ENCODE data around the gene DUSP9.
"Not testable (repeated sequence)": the region's sequence is repeated elsewhere in the genome, so short reads cannot be mapped to it uniquely, and the experiment has no call there.

Gene DUSP9

DNA sequence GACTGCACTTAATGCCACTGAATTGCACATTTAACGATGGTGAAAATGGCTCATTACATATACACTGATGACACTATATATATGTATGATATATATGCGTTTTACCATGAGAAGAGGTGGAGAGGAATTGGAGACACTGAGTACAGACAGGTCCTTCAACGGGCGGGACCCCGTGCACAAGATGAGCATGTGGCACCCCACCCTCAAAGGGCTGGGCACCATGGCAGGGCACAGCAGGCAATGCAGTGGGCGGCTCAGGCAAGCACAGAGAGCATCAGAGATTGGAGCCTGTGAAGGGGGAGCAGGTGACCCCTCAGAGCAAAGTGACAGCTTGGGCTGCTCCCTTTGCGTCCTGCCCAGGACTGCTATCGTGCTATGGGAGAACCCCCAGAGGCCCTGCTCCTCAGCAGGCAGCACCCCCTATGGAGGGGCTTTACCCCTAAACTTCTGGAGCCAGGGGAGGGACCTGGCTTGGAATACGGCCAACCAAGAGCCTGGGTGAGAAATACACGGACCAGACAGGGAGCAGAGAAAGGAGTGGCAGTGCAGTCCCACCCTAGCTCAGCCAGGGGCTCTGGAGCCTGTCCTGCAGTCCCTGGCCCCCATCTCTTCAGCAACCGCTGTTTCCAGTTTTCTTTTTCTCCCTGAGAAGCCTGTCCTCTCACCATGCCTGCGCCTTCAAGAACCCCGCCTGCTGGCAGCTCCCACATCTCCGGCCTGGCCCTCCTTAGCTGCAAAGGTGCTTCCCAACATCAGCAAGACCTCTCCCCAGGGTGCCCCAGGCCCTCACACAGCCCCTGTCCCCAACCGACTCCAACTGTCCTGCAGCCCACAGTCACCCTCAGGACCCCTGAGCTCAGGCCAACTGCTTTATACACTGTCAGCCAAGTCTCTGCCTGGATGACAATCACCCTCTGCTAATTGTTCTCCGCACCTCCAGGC is 51.2 kb downstream of the DUSP9 start:
- H3K4me3 ChIP-seq (ENCODE audit: control insufficient read depth, low read depth, low read length): no peak overlapping the region
- DNase-seq (ENCODE audit: low read depth): no peak
- TF ChIP-seq, protein P1, sequence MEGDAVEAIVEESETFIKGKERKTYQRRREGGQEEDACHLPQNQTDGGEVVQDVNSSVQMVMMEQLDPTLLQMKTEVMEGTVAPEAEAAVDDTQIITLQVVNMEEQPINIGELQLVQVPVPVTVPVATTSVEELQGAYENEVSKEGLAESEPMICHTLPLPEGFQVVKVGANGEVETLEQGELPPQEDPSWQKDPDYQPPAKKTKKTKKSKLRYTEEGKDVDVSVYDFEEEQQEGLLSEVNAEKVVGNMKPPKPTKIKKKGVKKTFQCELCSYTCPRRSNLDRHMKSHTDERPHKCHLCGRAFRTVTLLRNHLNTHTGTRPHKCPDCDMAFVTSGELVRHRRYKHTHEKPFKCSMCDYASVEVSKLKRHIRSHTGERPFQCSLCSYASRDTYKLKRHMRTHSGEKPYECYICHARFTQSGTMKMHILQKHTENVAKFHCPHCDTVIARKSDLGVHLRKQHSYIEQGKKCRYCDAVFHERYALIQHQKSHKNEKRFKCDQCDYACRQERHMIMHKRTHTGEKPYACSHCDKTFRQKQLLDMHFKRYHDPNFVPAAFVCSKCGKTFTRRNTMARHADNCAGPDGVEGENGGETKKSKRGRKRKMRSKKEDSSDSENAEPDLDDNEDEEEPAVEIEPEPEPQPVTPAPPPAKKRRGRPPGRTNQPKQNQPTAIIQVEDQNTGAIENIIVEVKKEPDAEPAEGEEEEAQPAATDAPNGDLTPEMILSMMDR (conservative IDR thresholded peaks at IDR 0.05; ENCODE audit: control insufficient read depth, insufficient read depth, low read depth, low read length): no peak

DNA sequence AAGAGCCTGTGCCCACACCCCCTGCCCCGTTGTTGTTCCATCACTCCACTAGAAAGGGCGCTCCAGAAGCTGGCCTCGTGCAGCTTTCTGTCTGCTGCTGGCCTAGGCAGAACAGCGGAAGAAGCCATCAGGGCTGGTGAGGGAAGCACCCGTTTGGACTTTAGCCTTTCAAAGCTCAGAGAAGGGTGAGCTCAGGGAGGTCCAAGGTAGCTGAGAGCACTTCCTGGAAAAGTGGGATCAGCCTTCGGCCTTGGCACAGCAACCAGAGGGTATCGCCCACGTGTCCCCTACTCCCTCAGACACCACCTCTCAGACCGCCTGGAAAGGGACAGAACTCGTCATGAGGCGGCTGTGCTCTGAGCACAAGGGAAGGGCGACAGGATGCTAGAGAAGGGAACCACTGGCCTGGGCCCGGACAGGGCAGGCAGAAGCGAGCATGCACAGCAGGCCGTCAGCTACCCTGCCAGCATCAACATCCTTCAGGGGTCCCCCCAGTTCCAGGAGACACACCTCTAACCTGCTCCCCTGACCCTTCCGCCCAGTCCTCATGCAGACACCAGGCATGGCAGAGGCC is 52.3 kb downstream of the DUSP9 start:
- DNase-seq (ENCODE audit: low read depth); H3K4me3 ChIP-seq (ENCODE audit: control insufficient read depth, low read depth, low read length): not testable (repeated sequence)

DNA sequence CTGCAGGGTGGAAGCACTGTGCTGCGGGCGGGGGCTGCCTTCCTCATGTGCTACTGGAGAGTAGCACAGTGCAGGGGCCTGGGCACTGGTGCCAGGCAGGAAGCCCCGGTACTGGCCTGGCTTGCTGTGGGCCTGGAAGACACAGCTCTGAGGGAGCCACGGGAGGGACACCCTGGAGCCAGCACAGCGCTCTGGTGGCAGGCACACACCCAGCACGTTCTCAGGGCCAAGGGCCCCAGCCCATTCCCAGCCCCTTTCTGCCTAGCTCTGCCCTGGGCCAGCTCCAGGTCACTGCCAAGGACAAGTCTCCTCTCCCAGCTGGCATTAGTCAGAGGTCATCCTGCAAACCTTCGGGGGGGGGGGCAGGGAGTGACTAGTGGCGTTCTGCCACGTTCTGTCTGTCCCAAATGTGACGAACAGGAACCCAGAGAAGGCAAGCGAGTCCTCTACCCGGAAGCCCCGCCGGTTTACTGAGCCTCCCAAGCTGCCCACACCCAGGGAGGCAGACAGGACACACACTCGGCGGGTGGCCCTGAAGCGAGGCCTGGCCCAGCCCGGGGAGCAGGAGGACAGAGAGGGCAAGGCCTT is 52.9 kb downstream of the DUSP9 start:
- H3K4me3 ChIP-seq (ENCODE audit: control insufficient read depth, low read depth, low read length); DNase-seq (ENCODE audit: low read depth): not testable (repeated sequence)

DNA sequence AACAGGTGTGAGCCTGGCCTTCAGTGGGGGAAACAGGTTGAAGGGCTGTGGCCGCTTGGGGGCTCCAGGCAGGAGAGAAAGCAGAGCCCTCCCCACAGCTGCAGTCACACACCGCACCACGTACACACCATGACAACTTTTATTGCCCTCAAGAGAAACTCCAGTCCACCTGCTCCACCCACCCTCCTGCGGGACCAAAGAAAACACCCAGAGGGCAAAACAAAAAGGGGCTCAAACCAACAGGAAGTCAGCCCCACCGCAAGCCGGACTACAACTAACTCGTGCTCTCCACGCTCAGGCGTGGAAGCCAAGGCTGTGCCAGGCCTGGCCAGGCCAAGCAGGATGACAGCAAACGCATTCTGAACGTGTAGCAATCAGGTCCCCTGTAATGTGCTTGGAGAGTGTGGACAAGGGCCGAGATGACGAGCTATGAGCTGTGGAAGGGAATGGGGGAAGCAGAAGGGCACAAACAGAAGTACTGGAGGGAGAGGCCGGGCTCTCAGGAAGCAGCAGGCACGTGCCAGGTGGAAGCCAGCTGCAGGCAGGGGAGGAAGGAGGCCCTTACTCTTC is 53.5 kb downstream of the DUSP9 start:
- no peak for DNase-seq (ENCODE audit: low read depth)
- TF ChIP-seq, protein P1 (conservative IDR thresholded peaks at IDR 0.05; ENCODE audit: control insufficient read depth, insufficient read depth, low read depth, low read length): no peak
- H3K4me3 ChIP-seq (ENCODE audit: control insufficient read depth, low read depth, low read length): no peak overlapping the region
